Measurements from ENCODE around the gene BLOC1S5.
"Not testable (repeated sequence)": the region's sequence is repeated elsewhere in the genome, so short reads cannot be mapped to it uniquely, and the experiment has no call there.

The BLOC1S5 gene

GRCh38 chr6:8043221-8043620 is 21.0 kb downstream of the BLOC1S5 start:
- no peak for DNase-seq (ENCODE audit: low read depth)

- DNase-seq (ENCODE audit: low read depth): no peak
Measured at GRCh38 chr6:8041913-8042583, 22.1 kb downstream of the BLOC1S5 start.

- DNase-seq (ENCODE audit: low read depth): not testable (repeated sequence)
Measured at GRCh38 chr6:8034107-8034506, 30.1 kb downstream of the BLOC1S5 start.

- DNase-seq (ENCODE audit: low read depth): no peak
Measured at GRCh38 chr6:8030920-8031319, 33.3 kb downstream of the BLOC1S5 start.

- no peak for DNase-seq (ENCODE audit: low read depth)
Measured at GRCh38 chr6:8029243-8029870, 34.8 kb downstream of the BLOC1S5 start.

GRCh38 chr6:8027965-8028651 is 36.1 kb downstream of the BLOC1S5 start:
- DNase-seq (ENCODE audit: low read depth): no peak

GRCh38 chr6:8026800-8027199 is 37.4 kb downstream of the BLOC1S5 start:
- no peak for DNase-seq (ENCODE audit: low read depth)

- DNase-seq (ENCODE audit: low read depth): no peak
Measured at GRCh38 chr6:8025191-8025590, 39.0 kb downstream of the BLOC1S5 start.

GRCh38 chr6:8023638-8024037 is 40.6 kb downstream of the BLOC1S5 start:
- DNase-seq (ENCODE audit: low read depth): no peak

- no peak for DNase-seq (ENCODE audit: low read depth)
Measured at GRCh38 chr6:8020083-8020482, 44.1 kb downstream of the BLOC1S5 start.

GRCh38 chr6:8017705-8018104 is 46.5 kb downstream of the BLOC1S5 start:
- no peak for DNase-seq (ENCODE audit: low read depth)

- DNase-seq (ENCODE audit: low read depth): no peak
Measured at GRCh38 chr6:8017276-8017701, 46.9 kb downstream of the BLOC1S5 start.

GRCh38 chr6:8014947-8015346 is 49.2 kb downstream of the BLOC1S5 start:
- DNase-seq (ENCODE audit: low read depth): no peak

- DNase-seq (ENCODE audit: low read depth): no peak
Measured at GRCh38 chr6:8013763-8014162, 50.4 kb downstream of the BLOC1S5 start.

- DNase-seq (ENCODE audit: low read depth): no peak
Measured at GRCh38 chr6:8006208-8006607, 58.0 kb downstream of the BLOC1S5 start.

- no peak for DNase-seq (ENCODE audit: low read depth)
Measured at GRCh38 chr6:8005136-8005535, 59.1 kb downstream of the BLOC1S5 start.

- DNase-seq (ENCODE audit: low read depth): no peak
Measured at GRCh38 chr6:8000636-8001035, 63.6 kb downstream of the BLOC1S5 start.

GRCh38 chr6:8000188-8000596 is 64.0 kb downstream of the BLOC1S5 start:
- DNase-seq (ENCODE audit: low read depth): no peak

GRCh38 chr6:7999201-7999600 is 65.0 kb downstream of the BLOC1S5 start:
- DNase-seq (ENCODE audit: low read depth): no peak

- DNase-seq (ENCODE audit: low read depth): no peak
Measured at GRCh38 chr6:7998103-7998725, 66.0 kb downstream of the BLOC1S5 start.

- no peak for DNase-seq (ENCODE audit: low read depth)
Measured at GRCh38 chr6:7997286-7997685, 66.9 kb downstream of the BLOC1S5 start.

GRCh38 chr6:7996538-7997111 is 67.6 kb downstream of the BLOC1S5 start:
- no peak for DNase-seq (ENCODE audit: low read depth)

- no peak for DNase-seq (ENCODE audit: low read depth)
Measured at GRCh38 chr6:7993952-7994351, 70.2 kb downstream of the BLOC1S5 start.

Measured in stimulated activated CD8-positive, alpha-beta memory T cell treated with anti-CD3 and anti-CD28 coated beads, Interleukin-15, amount 100 ng/mL, for 24 hours (primary cell).